GM21381 (cell line): ENCODE results near the gene MUC5AC.
"Not testable (repeated sequence)": the region's sequence is repeated elsewhere in the genome, so short reads cannot be mapped to it uniquely, and the experiment has no call there.

ENCODE experiments used
- ATAC-seq: cut with Tn5 transposase; IDR thresholded peaks from one replicate; pipeline ENCODE4 v1.9.1; 2021; ENCODE audit warnings: mild to moderate bottlenecking, moderate library complexity; ENCODE audit not compliant: unreplicated experiment

MUC5AC gene

DNA sequence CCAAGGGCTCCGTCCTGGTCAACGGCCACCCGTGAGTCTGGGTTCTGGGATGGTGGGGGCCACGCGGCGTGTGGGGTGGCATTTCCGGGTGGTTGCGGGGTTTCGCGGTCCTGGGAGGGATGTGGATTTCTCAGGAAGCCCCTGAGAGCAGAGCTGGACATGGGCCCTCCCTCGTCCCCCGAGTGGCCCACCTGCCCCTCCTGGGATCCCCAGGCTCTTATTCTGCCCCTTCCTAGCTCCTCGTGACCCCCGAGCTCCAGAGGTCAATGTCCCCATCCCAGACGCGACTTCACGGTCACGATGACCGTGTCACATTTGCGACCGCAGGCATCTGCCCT, 4.4 kb downstream of the MUC5AC start:
- no peak for ATAC-seq

DNA sequence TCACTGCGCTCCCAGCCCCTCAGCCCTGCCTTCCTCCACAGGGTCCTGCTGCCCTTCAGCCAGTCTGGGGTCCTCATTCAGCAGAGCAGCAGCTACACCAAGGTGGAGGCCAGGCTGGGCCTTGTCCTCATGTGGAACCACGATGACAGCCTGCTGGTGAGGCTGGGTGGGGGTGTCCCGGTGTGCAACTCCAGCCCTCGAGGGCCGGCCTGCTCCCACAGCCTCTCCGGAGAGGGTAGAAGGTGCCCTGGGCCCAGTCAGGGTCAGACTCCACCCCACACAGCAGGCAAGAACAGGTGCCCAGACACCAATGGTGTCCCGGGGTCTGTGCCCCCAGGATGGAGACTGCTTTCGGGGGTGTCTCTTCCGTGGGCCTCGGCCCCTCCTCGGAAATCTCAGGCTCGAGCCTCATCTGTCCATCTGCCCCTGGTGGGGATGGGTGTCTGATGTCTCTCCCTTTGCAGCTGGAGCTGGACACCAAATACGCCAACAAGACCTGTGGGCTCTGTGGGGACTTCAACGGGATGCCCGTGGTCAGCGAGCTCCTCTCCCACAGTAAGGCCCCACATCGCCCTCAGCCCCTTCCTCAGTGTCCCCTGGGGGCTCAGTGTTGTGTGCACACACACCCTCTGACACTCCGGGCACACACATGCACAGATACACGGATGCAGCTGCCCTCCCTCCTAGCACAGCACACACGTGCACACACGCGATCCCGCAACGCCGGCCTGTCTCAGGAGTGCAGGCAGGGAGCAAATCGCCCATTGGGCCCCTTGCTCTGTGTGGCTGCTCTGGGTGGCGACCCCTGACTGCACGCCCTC, 4.9 kb downstream of the MUC5AC start:
- no peak for ATAC-seq

DNA sequence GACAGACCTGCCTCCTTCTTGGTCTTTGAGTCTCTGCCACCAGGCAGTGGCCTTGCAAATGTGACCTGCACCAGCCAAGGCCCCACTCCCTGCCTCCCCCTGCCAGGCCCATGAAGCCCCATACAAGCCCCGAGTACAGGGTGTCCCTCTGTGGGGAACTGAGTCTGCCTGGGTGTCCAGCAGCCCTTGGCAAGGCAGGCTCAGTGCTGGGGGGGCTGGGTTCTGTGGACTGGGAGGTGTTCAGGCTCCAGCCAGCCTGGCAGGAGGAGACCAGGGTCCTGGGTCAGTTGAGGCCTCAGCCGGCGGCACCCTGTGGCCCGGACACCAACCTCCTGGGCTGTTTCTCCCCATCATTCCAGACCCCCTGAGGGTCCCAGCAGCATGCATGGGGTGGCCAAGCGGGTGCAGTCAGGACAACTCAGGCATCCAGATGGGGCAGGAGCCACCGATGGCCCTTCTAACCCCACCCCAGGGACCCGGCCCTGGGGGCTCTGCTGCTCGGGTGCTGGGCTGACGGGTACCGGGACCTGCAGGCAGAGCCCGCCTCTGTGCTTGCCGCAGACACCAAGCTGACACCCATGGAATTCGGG, 5.7 kb downstream of the MUC5AC start:
- ATAC-seq: no peak

DNA sequence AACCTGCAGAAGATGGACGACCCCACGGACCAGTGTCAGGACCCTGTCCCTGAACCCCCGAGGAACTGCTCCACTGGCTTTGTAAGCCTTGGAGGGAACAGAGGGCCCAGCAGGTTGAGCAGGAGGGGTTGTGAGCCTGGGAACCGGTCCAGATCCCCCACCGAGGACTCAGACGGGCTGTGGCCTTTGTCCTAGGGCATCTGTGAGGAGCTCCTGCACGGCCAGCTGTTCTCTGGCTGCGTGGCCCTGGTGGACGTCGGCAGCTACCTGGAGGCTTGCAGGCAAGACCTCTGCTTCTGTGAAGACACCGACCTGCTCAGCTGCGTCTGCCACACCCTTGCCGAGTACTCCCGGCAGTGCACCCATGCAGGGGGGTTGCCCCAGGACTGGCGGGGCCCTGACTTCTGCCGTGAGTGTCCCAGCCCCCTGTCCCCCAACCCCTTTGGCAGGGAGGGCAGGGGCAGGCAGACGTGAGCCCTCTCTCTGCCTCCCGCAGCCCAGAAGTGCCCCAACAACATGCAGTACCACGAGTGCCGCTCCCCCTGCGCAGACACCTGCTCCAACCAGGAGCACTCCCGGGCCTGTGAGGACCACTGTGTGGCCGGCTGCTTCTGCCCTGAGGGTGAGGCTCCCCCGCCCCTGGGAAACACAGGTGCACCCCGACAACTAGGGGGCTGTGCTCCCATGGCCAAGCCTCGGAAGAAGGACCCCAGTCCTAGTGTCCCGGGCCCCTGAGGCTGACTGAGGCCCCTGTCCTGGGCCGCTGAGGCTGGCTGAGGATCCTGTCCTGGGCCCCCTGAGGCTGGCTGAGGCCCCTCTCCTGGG, 6.4 kb downstream of the MUC5AC start:
- ATAC-seq: no peak

DNA sequence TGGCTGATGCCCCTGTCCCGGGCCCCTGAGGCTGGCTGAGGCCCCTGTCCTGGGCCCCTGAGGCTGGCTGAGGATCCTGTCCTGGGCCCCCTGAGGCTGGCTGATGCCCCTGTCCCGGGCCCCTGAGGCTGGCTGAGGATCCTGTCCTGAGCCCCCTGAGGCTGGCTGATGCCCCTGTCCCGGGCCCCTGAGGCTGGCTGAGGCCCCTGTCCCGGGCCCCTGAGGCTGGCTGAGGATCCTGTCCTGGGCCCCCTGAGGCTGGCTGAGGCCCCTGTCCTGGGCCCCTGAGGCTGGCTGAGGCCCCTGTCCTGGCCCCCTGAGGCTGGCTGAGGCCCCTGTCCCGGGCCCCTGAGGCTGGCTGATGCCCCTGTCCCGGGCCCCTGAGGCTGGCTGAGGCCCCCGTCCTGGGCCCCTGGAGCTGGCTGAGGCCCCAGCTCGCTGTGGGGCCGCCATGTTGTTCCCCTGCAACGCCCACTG, 7.1 kb downstream of the MUC5AC start:
- ATAC-seq: not testable (repeated sequence)

DNA sequence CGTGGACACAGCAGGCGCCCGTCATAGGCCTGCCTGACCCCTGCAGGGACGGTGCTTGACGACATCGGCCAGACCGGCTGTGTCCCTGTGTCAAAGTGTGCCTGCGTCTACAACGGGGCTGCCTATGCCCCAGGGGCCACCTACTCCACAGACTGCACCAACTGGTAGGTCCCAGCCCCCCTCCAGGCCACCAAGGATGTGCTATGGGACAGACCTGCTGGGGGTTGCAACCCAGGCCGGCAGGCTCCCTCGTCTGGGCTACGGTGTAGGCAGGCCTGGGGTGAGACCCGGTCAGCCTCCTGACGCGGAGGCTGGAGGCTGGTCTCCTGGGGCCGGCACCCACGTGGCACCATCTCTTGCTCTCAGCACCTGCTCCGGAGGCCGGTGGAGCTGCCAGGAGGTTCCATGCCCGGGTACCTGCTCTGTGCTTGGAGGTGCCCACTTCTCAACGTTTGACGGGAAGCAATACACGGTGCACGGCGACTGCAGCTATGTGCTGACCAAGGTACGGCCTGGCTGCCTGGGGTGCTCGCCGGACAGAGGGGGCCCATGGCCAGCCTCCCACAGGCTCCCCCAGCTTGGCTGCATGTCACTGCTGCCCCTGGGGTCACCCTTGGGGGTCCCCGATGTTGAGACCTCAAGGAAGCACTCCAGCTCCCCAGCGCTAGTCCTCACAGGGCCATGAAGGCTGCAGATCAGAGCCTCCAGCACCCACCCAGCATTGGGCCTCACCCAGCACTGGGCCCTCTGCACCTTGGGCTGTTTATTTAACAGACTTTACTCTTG, 7.7 kb downstream of the MUC5AC start:
- no peak for ATAC-seq

DNA sequence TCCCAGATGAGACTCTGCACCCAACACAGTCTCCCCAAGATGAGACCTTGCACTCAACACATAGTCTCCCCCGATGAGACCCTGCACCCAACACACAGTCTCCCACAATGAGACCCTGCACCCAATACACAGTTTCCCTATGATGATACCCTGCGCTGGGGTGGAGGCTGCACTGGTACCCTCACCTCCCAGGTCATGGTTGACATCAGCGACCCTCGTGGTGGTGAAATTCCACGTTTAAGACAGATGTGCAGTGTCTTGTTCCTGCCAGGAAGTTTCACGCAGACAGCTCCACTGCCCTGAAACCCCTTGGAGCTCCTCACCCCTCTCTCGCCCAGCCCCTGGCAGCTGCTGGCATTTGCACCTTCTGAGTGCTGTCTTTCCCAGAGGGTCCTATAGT, 9.5 kb downstream of the MUC5AC start:
- ATAC-seq: no peak

DNA sequence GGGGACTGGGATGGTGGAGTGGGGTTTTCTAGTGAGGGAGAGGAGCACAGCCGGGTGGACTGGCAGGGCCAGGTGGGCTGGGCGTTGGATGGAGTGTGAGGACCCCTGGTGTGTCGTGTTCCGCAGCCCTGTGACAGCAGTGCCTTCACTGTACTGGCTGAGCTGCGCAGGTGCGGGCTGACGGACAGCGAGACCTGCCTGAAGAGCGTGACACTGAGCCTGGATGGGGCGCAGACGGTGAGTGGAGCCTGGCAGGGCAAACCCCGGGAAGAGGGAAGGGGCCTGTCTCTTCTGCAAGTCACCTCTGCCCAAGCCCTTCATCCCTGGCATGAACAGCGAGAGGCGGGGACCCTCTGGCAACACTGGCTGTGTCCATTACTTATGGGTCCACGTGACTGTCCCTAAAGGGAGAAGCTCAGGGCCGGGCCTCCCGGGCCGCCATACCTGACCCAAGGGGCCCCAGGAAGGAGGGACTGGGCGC, 10.0 kb downstream of the MUC5AC start:
- ATAC-seq: no peak

DNA sequence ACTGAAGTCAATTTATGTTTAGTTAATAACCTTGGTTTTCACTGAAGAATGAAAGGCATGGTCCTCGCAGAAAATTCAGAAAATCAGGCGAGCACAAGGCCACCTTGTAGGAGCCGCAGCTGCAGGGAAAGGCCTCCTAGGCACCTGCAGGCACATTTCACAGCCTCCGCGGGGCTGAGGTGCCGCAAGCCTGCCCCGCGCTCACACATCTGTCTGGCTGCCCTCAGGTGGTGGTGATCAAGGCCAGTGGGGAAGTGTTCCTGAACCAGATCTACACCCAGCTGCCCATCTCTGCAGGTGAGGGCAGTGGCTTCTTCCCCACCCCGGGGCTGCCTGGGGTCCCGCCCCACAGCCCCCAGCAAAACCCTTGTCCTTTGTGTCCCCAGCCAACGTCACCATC, 10.5 kb downstream of the MUC5AC start:
- ATAC-seq: no peak

DNA sequence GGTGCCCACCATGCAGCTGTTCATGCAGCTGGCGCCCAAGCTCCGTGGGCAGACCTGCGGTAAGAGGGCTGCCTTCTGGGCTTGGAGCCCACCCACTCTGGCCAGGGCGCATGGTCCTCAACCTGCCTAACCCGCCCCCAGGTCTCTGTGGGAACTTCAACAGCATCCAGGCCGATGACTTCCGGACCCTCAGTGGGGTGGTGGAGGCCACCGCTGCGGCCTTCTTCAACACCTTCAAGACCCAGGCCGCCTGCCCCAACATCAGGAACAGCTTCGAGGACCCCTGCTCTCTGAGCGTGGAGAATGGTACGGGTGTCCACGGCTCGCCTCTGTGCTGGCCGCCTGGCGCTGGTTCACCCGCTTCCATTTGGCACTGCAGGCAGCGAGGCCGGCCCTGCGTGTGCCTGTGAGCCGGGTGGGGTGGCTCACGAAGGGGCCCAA, 11.0 kb downstream of the MUC5AC start:
- no peak for ATAC-seq

DNA sequence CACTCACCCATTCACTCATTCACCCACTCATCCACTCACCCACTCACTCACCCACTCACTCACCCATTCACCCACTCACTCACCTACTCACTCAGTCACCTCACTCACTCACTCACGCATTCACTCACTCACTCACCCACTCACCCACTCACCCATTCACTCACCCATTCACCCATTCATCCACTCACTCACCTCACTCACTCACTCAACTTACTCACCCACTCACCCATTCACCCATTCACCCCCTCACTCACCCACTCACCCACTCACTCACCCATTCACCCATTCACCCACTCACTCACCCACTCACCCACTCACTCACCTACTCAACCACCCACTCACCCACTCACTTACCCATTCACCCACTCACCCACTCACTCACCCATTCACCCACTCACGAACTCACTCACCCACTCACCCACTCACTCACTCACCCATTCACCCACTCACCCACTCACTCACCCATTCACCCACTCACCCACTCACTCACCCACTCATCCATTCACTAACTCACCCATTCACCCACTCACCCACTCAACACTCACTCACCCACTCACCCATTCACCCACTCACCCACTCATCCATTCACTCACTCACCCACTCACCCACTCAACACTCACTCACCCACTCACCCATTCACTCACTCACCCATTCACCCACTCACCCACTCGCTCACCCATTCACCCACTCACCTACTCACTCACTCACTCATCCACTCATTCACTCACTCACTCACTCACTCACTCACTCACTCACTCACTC, 13.7 kb downstream of the MUC5AC start:
- ATAC-seq: no peak

DNA sequence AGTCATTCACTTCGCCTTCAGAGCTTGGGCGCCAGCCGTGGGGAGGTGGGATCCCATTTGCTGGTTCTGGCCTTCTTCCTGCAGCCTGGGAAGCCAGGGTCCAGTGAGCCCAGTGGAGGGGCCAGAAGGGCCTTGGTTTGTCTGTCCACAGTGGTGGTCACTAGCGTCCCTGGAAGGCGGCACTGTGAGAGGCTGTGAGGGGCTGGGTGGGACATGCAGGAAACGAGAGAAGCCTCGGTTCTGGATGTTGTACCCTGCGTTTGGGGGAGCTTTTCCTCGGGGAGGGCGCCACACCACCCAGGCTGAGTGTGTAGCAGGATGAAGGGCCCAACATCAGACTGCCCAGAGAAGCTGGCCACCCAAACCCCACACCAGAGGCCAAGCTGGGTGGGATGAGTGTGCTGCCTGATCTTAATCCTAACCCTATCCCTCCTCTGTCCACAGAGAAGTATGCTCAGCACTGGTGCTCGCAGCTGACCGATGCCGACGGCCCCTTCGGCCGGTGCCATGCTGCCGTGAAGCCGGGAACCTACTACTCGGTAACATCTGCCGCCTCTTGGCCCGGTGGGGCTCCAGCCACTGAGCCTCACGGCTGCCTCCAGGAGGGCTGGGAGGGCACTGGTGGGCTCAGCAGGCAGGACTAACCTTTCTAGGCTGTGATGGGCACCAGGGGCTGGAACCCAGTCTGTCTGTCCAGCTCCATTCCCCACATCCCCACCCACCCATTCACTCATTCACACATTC, 14.4 kb downstream of the MUC5AC start:
- no peak for ATAC-seq

DNA sequence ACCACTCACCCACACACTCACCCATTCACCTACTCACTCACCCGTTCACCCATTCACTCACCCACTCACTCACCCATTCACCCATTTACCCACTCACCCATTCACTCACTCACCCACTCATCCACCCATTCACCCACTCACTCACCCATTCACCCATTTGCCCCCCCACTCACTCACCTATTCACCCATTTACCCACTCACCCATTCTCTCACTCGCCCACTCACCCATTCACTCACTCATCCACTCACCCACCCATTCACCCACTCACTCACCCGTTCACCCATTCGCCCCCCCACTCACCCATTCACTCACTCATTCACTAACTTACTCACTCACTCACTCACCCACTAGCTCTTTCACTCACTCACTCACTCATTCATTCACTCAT, 15.0 kb downstream of the MUC5AC start:
- ATAC-seq: no peak

DNA sequence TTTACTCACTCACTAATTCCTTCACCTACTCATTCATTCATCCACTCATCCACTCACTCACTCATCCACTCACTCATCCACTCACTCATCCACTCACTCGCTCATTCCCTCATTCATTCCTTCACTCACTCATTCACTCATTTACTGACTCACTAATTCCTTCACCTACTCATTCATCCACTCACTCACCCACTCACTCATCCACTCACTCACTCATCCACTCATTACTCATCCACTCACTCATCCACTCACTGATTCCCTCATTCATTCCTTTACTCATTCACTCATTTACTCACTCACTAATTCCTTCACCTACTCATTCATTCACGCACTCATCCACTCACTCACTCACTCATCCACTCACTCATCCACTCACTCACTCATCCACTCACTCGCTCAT, 15.6 kb downstream of the MUC5AC start:
- ATAC-seq: not testable (repeated sequence)

DNA sequence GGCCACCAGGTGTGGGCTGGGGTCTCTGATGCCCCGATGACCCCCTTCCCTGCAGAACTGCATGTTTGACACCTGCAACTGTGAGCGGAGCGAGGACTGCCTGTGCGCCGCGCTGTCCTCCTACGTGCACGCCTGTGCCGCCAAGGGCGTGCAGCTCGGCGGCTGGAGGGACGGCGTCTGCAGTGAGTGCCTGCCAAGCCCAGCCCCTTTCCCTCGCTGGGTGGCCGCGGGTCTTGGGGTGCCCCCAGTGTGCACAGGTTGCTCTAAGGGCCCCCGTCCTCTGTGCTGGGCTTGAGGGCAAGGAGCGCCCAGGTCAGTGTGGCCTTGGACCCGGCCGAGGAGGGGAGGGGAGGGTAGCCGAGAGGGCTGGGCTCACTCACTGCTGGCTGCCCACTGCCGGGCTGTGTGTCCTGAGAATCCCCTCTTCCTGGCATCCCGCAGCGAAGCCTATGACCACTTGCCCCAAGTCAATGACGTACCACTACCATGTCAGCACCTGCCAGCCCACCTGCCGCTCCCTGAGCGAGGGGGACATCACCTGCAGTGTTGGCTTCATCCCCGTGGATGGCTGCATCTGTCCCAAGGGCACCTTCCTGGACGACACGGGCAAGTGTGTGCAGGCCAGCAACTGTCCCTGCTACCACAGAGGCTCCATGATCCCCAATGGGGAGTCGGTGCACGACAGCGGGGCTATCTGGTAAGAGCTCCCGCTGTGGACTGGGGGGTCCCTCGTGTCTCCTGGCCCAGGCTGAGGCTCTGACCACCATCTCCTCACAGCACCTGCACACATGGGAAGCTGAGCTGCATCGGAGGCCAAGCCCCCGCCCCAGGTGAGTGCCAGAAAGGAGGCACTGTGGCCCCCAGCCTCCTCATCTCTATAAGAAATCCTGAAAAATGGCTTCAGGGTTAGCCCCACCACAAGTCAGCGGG, 17.0 kb downstream of the MUC5AC start:
- no peak for ATAC-seq

DNA sequence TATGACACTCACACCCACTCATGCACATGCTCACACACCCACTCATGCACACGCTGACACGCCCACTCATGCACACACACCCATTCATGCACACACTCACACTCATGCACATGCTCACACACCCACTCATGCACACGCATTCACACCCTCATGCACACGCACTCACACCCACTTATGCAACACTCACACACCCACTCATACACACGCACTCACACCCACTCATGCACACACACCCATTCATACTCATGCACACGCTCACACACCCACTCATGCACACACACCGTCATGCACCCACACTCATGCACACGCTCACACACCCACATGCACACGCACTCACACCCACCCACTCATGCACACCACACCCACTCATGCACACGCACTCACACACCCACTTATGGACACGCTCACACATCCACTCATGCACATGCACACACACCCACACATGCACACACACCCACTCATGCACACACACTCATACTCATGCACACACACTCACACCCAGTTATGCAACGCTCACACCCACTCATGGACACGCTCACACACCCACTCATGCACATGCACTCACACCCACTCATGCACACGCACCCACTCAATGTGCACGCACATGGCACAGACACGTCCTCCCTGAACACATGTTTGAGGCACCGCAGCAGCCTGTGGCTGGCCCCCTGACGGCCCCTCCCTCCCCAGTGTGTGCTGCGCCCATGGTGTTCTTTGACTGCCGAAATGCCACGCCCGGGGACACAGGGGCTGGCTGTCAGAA, 17.9 kb downstream of the MUC5AC start:
- no peak for ATAC-seq

DNA sequence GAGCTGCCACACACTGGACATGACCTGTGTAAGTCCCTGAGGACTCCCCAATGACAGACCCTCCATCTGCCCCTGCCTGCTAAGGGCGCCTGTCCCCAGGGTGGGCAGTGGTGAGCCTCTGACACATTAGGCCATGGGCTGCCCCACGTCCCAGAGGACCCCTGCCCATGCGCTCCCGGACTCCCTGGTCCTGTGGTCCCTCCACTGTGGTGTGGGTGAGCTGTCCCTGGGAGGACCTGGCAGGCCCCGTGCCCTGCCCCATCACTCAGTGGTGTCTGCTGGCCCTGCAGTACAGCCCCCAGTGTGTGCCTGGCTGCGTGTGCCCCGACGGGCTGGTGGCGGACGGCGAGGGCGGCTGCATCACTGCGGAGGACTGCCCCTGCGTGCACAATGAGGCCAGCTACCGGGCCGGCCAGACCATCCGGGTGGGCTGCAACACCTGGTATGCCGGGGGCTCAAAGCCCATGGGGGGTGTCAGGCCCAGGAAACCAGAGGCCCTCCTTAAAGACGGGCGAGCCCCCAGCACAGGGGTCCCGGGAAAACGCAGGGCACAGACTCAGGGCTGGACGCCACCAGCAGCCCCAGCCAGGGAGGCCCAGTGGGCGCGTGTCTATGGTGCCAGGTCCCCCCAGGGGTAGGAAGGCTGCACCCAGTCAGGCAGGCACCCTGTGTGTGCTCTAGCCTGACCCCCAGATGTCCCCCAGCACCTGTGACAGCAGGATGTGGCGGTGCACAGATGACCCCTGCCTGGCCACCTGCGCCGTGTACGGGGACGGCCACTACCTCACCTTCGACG, 18.7 kb downstream of the MUC5AC start:
- no peak for ATAC-seq
